Measurements from ENCODE around the gene SSTR3.

Gene SSTR3

DNA sequence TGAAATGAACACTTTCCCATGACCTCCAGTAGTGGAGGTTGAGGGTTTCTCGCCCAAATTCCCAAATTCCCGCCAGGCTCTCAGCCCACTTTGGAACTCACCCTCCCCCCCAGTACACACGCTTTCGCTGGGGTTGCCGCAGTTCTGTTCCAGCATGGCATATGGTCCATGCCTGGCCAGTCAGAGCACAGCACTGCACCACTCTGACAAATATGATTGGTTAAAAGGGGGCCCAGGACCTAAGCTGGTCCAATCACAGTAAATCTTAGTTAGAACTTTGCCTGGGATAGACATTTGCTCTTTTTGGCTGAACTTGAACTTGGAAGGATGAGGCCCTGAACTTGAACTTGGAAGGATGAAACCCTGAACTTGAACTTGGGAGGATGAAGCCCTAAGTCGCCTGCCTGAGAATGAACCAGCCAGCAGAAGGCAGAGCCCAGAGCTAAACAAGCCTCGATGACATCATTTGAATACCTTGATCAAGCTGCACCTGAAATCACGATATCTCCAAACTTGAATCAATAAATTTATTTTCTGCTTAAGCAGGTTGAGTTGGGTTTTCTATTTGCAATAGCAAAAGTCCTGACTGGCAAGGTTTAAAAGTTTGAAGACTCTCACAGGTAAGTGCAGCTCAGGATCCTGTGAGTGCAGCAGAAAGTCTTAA is 12.6 kb upstream of the SSTR3 start:
- TF ChIP-seq, protein P1, sequence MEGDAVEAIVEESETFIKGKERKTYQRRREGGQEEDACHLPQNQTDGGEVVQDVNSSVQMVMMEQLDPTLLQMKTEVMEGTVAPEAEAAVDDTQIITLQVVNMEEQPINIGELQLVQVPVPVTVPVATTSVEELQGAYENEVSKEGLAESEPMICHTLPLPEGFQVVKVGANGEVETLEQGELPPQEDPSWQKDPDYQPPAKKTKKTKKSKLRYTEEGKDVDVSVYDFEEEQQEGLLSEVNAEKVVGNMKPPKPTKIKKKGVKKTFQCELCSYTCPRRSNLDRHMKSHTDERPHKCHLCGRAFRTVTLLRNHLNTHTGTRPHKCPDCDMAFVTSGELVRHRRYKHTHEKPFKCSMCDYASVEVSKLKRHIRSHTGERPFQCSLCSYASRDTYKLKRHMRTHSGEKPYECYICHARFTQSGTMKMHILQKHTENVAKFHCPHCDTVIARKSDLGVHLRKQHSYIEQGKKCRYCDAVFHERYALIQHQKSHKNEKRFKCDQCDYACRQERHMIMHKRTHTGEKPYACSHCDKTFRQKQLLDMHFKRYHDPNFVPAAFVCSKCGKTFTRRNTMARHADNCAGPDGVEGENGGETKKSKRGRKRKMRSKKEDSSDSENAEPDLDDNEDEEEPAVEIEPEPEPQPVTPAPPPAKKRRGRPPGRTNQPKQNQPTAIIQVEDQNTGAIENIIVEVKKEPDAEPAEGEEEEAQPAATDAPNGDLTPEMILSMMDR (IDR thresholded peaks at IDR 0.05; ENCODE audit: insufficient read depth, low read length, poor library complexity, severe bottlenecking) = no peak
- TF ChIP-seq EZH2phosphoT487 (conservative IDR thresholded peaks at IDR 0.05; ENCODE audit: low read length) = no peak
- Histone ChIP-seq H3F3A (ENCODE audit: insufficient read depth) (peaks cover 26% of the 10 kb centered on the region), H3K27me3 (ENCODE audit: low read length) (no peaks in the 10 kb centered on the region), H3K79me2 (ENCODE audit: insufficient read depth, low read length) (peaks cover 7% of the 10 kb centered on the region; the same call in 1 of the 2 replicates), H3K36me3 (ENCODE audit: low read length) (0 out of 2 replicates have a peak, but pooled peaks cover 5% of the 10 kb centered on the region), H2AFZ (ENCODE audit: low read depth, low read length, severe bottlenecking) (no peak overlapping the region), H3K4me3 (ENCODE audit: insufficient read depth, low read length, poor library complexity, severe bottlenecking) (no peak overlapping the region), H4K20me1 (ENCODE audit: low read depth, low read length) (no peaks in the 10 kb centered on the region), H3K27ac (ENCODE audit: low read depth, low read length) (0 out of 2 replicates have a peak overlapping the region, but pooled peaks have one; percentile 20), H3K4me2 (ENCODE audit: low read depth, low read length, poor library complexity, severe bottlenecking) (no peak overlapping the region), H3K9me3 (ENCODE audit: insufficient read depth, low read length) (no peaks in the 10 kb centered on the region), H3K9me2 (replicated peaks; ENCODE audit: insufficient read depth, low read length) (no peaks in the 10 kb centered on the region), H3K9ac (ENCODE audit: low read length) (no peak overlapping the region)

DNA sequence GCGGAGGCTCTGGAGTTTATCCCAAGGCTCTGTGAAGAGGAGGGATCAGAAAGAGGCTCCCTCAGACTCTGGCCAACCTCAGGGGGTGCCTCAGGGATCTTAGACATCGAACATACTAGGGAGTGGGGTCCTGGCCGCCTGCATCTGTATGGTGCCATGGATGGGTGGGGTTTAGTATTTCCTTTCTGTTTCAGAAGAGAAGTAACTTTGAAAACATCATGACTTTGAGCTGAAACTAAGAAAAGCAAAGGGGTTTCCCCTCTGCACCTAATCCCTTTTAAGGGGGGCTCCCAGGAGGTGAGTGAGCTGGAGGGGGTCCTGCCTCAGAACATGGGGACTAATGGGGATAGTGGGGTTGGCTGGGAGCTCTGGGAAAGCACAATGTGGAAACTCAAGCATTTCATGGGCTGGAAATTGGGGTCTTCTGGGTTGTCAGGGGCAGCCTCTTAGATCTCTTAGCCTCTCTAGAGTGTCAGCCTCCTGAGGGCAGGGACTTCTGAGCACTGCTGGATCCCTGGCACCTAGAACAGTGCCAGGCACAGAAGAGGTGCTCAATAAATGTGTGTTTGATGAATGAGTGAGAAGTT is 11.8 kb upstream of the SSTR3 start:
- Histone ChIP-seq H3K4me3 (ENCODE audit: insufficient read depth, low read length, poor library complexity, severe bottlenecking) (no peak overlapping the region), H3F3A (ENCODE audit: insufficient read depth) (peaks cover 35% of the 10 kb centered on the region), H3K9me2 (replicated peaks; ENCODE audit: insufficient read depth, low read length) (no peaks in the 10 kb centered on the region), H3K79me2 (ENCODE audit: insufficient read depth, low read length) (no peaks in the 10 kb centered on the region; the same call in 1 of the 2 replicates), H2AFZ (ENCODE audit: low read depth, low read length, severe bottlenecking) (no peak overlapping the region), H3K36me3 (ENCODE audit: low read length) (0 out of 2 replicates have a peak, but pooled peaks cover 5% of the 10 kb centered on the region), H3K9ac (ENCODE audit: low read length) (no peak overlapping the region), H3K27me3 (ENCODE audit: low read length) (no peaks in the 10 kb centered on the region), H3K4me2 (ENCODE audit: low read depth, low read length, poor library complexity, severe bottlenecking) (no peak overlapping the region), H4K20me1 (ENCODE audit: low read depth, low read length) (no peaks in the 10 kb centered on the region), H3K27ac (ENCODE audit: low read depth, low read length) (peak overlapping the region; percentile 47), H3K9me3 (ENCODE audit: insufficient read depth, low read length) (no peaks in the 10 kb centered on the region)
- TF ChIP-seq EZH2phosphoT487 (conservative IDR thresholded peaks at IDR 0.05; ENCODE audit: low read length) = no peak

DNA sequence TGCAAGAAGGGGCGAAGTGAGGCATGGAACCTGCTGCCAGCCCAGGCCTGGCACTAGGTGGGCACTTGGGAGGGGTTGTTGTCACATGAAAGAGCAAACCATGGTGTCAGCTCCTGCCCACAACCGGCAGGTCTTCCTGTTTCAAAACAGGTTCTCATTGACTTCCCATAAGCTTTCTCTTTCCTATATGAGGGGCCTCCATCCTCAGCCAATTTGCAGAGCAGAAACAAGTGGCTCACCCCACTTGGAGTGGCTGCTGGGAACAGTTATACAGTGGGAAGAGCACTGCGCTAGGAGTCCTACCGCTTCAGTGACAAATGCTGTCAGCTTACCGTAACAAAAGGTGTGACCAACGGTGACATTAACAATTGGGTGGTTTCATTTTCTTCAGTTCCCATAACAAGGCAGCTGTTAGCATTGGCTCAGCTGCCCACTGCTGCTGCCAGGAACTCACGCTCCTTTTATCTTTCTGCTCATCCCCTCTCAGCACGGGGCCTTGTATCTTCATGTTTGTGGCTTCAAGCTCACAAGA is 10.2 kb upstream of the SSTR3 start:
- peak overlapping the region; percentile 46 for H3K27ac ChIP-seq (ENCODE audit: low read depth, low read length)
- no peaks in the 10 kb centered on the region for H3K9me3 ChIP-seq (ENCODE audit: insufficient read depth, low read length)
- H3K27me3 ChIP-seq (ENCODE audit: low read length) = no peaks in the 10 kb centered on the region
- TF ChIP-seq, protein P1 (IDR thresholded peaks at IDR 0.05; ENCODE audit: insufficient read depth, low read length, poor library complexity, severe bottlenecking) = no peak
- TF ChIP-seq EZH2phosphoT487 (conservative IDR thresholded peaks at IDR 0.05; ENCODE audit: low read length) = no peak
- no peaks in the 10 kb centered on the region for H3K79me2 ChIP-seq (ENCODE audit: insufficient read depth, low read length)
- no peak overlapping the region for H3K9ac ChIP-seq (ENCODE audit: low read length)
- no peaks in the 10 kb centered on the region for H4K20me1 ChIP-seq (ENCODE audit: low read depth, low read length)
- H3K4me2 ChIP-seq (ENCODE audit: low read depth, low read length, poor library complexity, severe bottlenecking) = no peak overlapping the region
- H3K4me3 ChIP-seq (ENCODE audit: insufficient read depth, low read length, poor library complexity, severe bottlenecking) = no peak overlapping the region
- H2AFZ ChIP-seq (ENCODE audit: low read depth, low read length, severe bottlenecking) = no peak overlapping the region
- H3K36me3 ChIP-seq (ENCODE audit: low read length) = 0 out of 2 replicates have a peak, but pooled peaks cover 5% of the 10 kb centered on the region
- H3K9me2 ChIP-seq (replicated peaks; ENCODE audit: insufficient read depth, low read length) = no peaks in the 10 kb centered on the region
- H3F3A ChIP-seq (ENCODE audit: insufficient read depth) = peaks cover 41% of the 10 kb centered on the region
